Ovary (tissue), 9 donors: Measurements from ENCODE around the gene MMP24OS. TPM values are rescaled to one million over a fixed set of nuclear protein-coding genes. Genes with fewer than 3 reads are reported as not detected.

Experiments
- DNase-seq, 5 donors: peaks; one replicate each; pipeline ENCODE4 v3.0.0-alpha.2; 2019 to 2020
- H3K27ac ChIP-seq, 2 donors: fragments of 200-600 bp; one replicate each; pipeline versions ENCODE4 v1.5.1 to v1.8.0; 2019 to 2022
- H3K27me3 ChIP-seq: fragments of 200-600 bp; one replicate; pipeline ENCODE4 v1.8.0; 2022
- H3K36me3 ChIP-seq: fragments of 200-600 bp; sonication (generic); one replicate; pipeline ENCODE4 v1.5.1; 2019
- H3K4me1 ChIP-seq: one replicate; pipeline ENCODE4 v1.8.1; 2013; ENCODE audit warnings: mild to moderate bottlenecking, moderate library complexity; ENCODE audit not compliant: insufficient read depth
- H3K4me3 ChIP-seq: fragments of 200-600 bp; sonication (generic); one replicate; pipeline ENCODE4 v1.5.1; 2017
- H3K9me3 ChIP-seq, 2 donors: fragments of 200-600 bp in 1 of 2; sonication (generic) in 1 of 2; one replicate each; pipeline versions ENCODE4 v1.5.1 to v1.8.1; 2013 to 2019; ENCODE audit warnings: mild to moderate bottlenecking in 1 of 2, moderate library complexity in 1 of 2
- CTCF ChIP-seq, 3 donors: fragments of 450-650 bp in 2 of 3; fragments of 200-600 bp in 1 of 3; IDR thresholded peaks; one replicate each; pipeline versions ENCODE4 v1.5.1 to v1.8.0; 2016 to 2022; ENCODE audit warnings: antibody characterized with exemption in 3 of 3, mild to moderate bottlenecking in 1 of 3
- EP300 ChIP-seq: sonication (generic); formaldehyde crosslinking; IDR thresholded peaks from one replicate; pipeline ENCODE4 v1.6.1; 2017; ENCODE audit warnings: antibody characterized with exemption
- POLR2A ChIP-seq: fragments of 450-650 bp; IDR thresholded peaks from one replicate; pipeline ENCODE4 v1.6.1; 2017; ENCODE audit warnings: antibody characterized with exemption, mild to moderate bottlenecking, moderate library complexity
- WGBS, 3 donors: extraction: QIAGEN DNeasy Blood & Tissue Kit in 1 of 3; methylation state at CpG; one replicate each; pipeline versions ENCODE4 v1.1.5 to v1.1.7; 2013 to 2017; 5-methylcytosine and 5-hydroxymethylcytosine counted together
- intact Hi-C, 4 donors: fragments of 100-400 bp; cut with DNase I; formaldehyde crosslinking; loops; one replicate each; pipeline versions ENCODE4 v1.11.0 to v1.15.1; 2022 to 2023
- polyA plus RNA-seq, 2 donors: library from polyadenylated mRNA; stranded (reverse); fragments of 200-250 nt in 1 of 2; fragments of 350-450 nt in 1 of 2; fragmentation: Illumina TruSeq in 1 of 2; extraction: RNeasy Lipid Tissue Mini Kit (QIAGEN cat#74804) in 1 of 2; gene quantifications; one replicate each; pipeline ENCODE4 v1.2.3, GENCODE V29; 2013 to 2014
- total RNA-seq, 7 donors: library from RNA; depleted of rRNA in 2 of 7; stranded (reverse); fragments of >200 nt in 2 of 7; fragmentation: NEBNext Ultra II Directional in 3 of 7; extraction: Animal tissue kit (Norgen Biotek cat#: 25700) in 3 of 7; gene quantifications; one replicate each; pipeline versions ENCODE4 v1.1.0 to v1.2.4, GENCODE V29; 2016 to 2023
- donor health status: DM: no; HTN: no; CAD: no; lungs with moderate emphysema.
- donor health status: DM: no; HTN: no; CAD: no.
- donor health status: Bipolar disorder and iron deficiency.
- donor health status: DM: yes; HTN: yes; CAD: no.
- donor health status: DM: no; HTN: no; CAD: no.
- donor health status: DM: yes; HTN: yes; CAD: no.

The MMP24OS gene
- total and polyA plus RNA-seq, 9 donors = 20.5 to 77.7 (median 57.8) TPM

GRCh38 chr20:35290887-35291417 is 13.0 kb upstream of the MMP24OS start:
- no peaks in the 10 kb centered on the region for H3K36me3 ChIP-seq
- H3K27me3 ChIP-seq = no peaks in the 10 kb centered on the region
- intact Hi-C loops = no loop called here
- WGBS, 3 donors = 60 to 63% (median 62%) methylated on average over 7 of the region's 7 CpGs
- H3K4me3 ChIP-seq = no peak overlapping the region
- H3K27ac ChIP-seq = no peak overlapping the region
- H3K9me3 ChIP-seq = no peaks in the 10 kb centered on the region
- no peak for DNase-seq
- H3K4me1 ChIP-seq = no peaks in the 10 kb centered on the region
- no peak for TF ChIP-seq POLR2A
- TF ChIP-seq CTCF (IDR thresholded peaks at IDR 0.05) = no peak
- TF ChIP-seq EP300 = no peak

- intact Hi-C loops = no loop called here
- no peak overlapping the region for H3K27ac ChIP-seq
- H3K9me3 ChIP-seq = no peaks in the 10 kb centered on the region
- DNase-seq = no peak
- 51 to 56% (median 52%) methylated on average over 7 of the region's 7 CpGs for WGBS, 3 donors
- H3K4me1 ChIP-seq = no peaks in the 10 kb centered on the region
- no peak overlapping the region for H3K4me3 ChIP-seq
- TF ChIP-seq CTCF (IDR thresholded peaks at IDR 0.05) = no peak
- no peak for TF ChIP-seq EP300
- no peak for TF ChIP-seq POLR2A
- H3K36me3 ChIP-seq = no peaks in the 10 kb centered on the region
- no peaks in the 10 kb centered on the region for H3K27me3 ChIP-seq
These were observed 12.4 kb upstream of the MMP24OS start for GRCh38 chr20:35290186-35290886.

GRCh38 chr20:35288325-35289060 is 10.6 kb upstream of the MMP24OS start:
- intact Hi-C loops = no loop called here
- H3K27me3 ChIP-seq = no peaks in the 10 kb centered on the region
- H3K4me3 ChIP-seq = no peak overlapping the region
- no peak for TF ChIP-seq EP300
- no peak for TF ChIP-seq CTCF (IDR thresholded peaks at IDR 0.05)
- TF ChIP-seq POLR2A = no peak
- peaks cover 2% of the 10 kb centered on the region for H3K4me1 ChIP-seq
- no peak for DNase-seq
- WGBS, 3 donors = 71 to 75% (median 73%) methylated on average over 19 of the region's 19 CpGs
- H3K9me3 ChIP-seq = no peaks in the 10 kb centered on the region
- no peak overlapping the region for H3K27ac ChIP-seq
- no peaks in the 10 kb centered on the region for H3K36me3 ChIP-seq

- Histone ChIP-seq H3K27me3 (no peaks in the 10 kb centered on the region), H3K27ac (no peak overlapping the region), H3K9me3 (no peaks in the 10 kb centered on the region), H3K36me3 (no peaks in the 10 kb centered on the region), H3K4me1 (peaks cover 6% of the 10 kb centered on the region), H3K4me3 (no peak overlapping the region)
- 81 to 82% (median 82%) methylated on average over 28 of the region's 28 CpGs for WGBS, 3 donors
- TF ChIP-seq POLR2A (no peak), CTCF (IDR thresholded peaks at IDR 0.05) (no peak), EP300 (no peak)
- no peak for DNase-seq
- intact Hi-C loops = no loop called here
These were observed 9.8 kb upstream of the MMP24OS start for GRCh38 chr20:35287509-35288324.
